Right lobe of liver (tissue), 6 donors: ENCODE data around the gene FANCC. TPM values are rescaled to one million over a fixed set of nuclear protein-coding genes. Genes with fewer than 3 reads are reported as not detected.
A peak's percentile ranks its signal among the peaks of the same experiment; 100 is the strongest.

Source experiments
- ATAC-seq, 4 donors: fragments of 200-7000 bp; cut with Tn5 transposase; one replicate each; pipeline ENCODE4 v1.9.1; 2020; ENCODE audit warnings: mild to moderate bottlenecking in 4 of 4, moderate library complexity in 4 of 4
- DNase-seq, 3 donors: peaks; one replicate each; pipeline ENCODE4 v3.0.0-alpha.2; 2020
- H3K27ac ChIP-seq, 3 donors: fragments of 200-600 bp; one replicate each; pipeline ENCODE4 v1.8.0; 2022
- H3K27me3 ChIP-seq, 2 donors: fragments of 200-600 bp; one replicate each; pipeline ENCODE4 v1.8.0; 2022
- H3K36me3 ChIP-seq, 4 donors: fragments of 200-600 bp; sonication (generic) in 1 of 4; one replicate each; pipeline versions ENCODE4 v1.5.1 to v1.8.0; 2017 to 2022; ENCODE audit warnings: control low read depth in 1 of 4
- H3K4me1 ChIP-seq, 4 donors: fragments of 200-600 bp; sonication (generic) in 1 of 4; one replicate each; pipeline versions ENCODE4 v1.5.1 to v1.8.0; 2017 to 2022; ENCODE audit warnings: control low read depth in 1 of 4
- H3K4me3 ChIP-seq, 3 donors: fragments of 200-600 bp; one replicate each; pipeline ENCODE4 v1.8.0; 2022
- H3K9me3 ChIP-seq, 4 donors: fragments of 200-600 bp; sonication (generic) in 1 of 4; one replicate each; pipeline versions ENCODE4 v1.5.1 to v1.8.0; 2017 to 2022; ENCODE audit warnings: control low read depth in 1 of 4
- CTCF ChIP-seq, 4 donors: fragments of 200-600 bp in 3 of 4; fragments of 450-650 bp in 1 of 4; IDR thresholded peaks; one replicate each; pipeline versions ENCODE4 v1.5.1 to v1.8.0; 2016 to 2022; ENCODE audit warnings: antibody characterized with exemption in 4 of 4, mild to moderate bottlenecking in 2 of 4
- POLR2A ChIP-seq: fragments of 450-650 bp; IDR thresholded peaks from one replicate; pipeline ENCODE4 v1.6.1; 2017; ENCODE audit warnings: antibody characterized with exemption, mild to moderate bottlenecking
- whole genome bisulfite sequencing: methylation state at CpG from one replicate; pipeline ENCODE4 v1.1.6; 2018; ENCODE audit warnings: low coverage, low lambda C conversion rate; ENCODE audit not compliant: insufficient coverage; ENCODE audit errors: missing lambda C conversion rate; 5-methylcytosine and 5-hydroxymethylcytosine counted together
- intact Hi-C, 2 donors: fragments of 100-400 bp; cut with DNase I; formaldehyde crosslinking; loops; one replicate each; pipeline versions ENCODE4 v1.11.2 to v1.14.1; 2022
- total RNA-seq, 6 experiments: library from RNA; depleted of rRNA in 2 of 6; stranded (reverse); fragments of >200 nt in 2 of 6; fragmentation: NEBNext Ultra II Directional in 3 of 6; extraction: Animal tissue kit (Norgen Biotek cat#: 25700) in 3 of 6; gene quantifications; one replicate each; pipeline versions ENCODE4 v1.1.0 to v1.2.4, GENCODE V29; 2016 to 2023
- donor health status: DM: no; HTN: yes; CAD: no.
- donor health status: DM: no; HTN: no; CAD: no.
- donor health status: DM: no; HTN: no; CAD: no.
- donor health status: DM: no; HTN: yes; CAD: no.
- donor health status: DM: no; HTN: yes; CAD: no.

Gene FANCC
- total RNA-seq, 6 experiments from 2014 or later, result 8.1 to 27.9 (median 13.2) TPM

- Histone ChIP-seq H3K27ac (no peak overlapping the region), H3K4me3 (no peak overlapping the region), H3K27me3 (no peaks in the 10 kb centered on the region), H3K36me3 (peaks cover 0 to 20% (median 0%) of the 10 kb centered on the region in 4 donors), H3K4me1 (peaks cover 0 to 22% (median 9%) of the 10 kb centered on the region in 4 donors), H3K9me3 (no peaks in the 10 kb centered on the region)
- TF ChIP-seq POLR2A (no peak), CTCF (IDR thresholded peaks at IDR 0.05) (no peak)
- ATAC-seq, result no peak
- no peak for DNase-seq
- WGBS, result 73% methylated on average over 7 of the region's 9 CpGs
- intact Hi-C loops, result loop anchor here in 1 of 2 donors (10.0 kb wide), 2 partner anchors 352 to 452 kb away; no protein-coding TSS in a partner anchor
Measured at GRCh38 chr9:95126739-95127138, 190.8 kb downstream of the FANCC start.

- DNase-seq, result no peak
- peaks cover 0 to 20% (median 0%) of the 10 kb centered on the region in 4 donors for H3K36me3 ChIP-seq
- no peaks in the 10 kb centered on the region for H3K9me3 ChIP-seq
- no peak for TF ChIP-seq POLR2A
- TF ChIP-seq CTCF (IDR thresholded peaks at IDR 0.05), result no peak
- 94% methylated on average over 2 of the region's 3 CpGs for WGBS
- intact Hi-C loops, result loop anchor here in 1 of 2 donors (10.0 kb wide), 2 partner anchors 351 to 451 kb away; no protein-coding TSS in a partner anchor
- no peak for ATAC-seq
- H3K4me3 ChIP-seq, result no peak overlapping the region
- H3K27me3 ChIP-seq, result no peaks in the 10 kb centered on the region
- H3K4me1 ChIP-seq, result peaks cover 0 to 13% (median 6%) of the 10 kb centered on the region in 4 donors
- H3K27ac ChIP-seq, result no peak overlapping the region
Measured at GRCh38 chr9:95125652-95126051, 191.9 kb downstream of the FANCC start.

- H3K36me3 ChIP-seq, result peaks cover 0 to 20% (median 0%) of the 10 kb centered on the region in 4 donors
- no peaks in the 10 kb centered on the region for H3K27me3 ChIP-seq
- WGBS, result 82% methylated on average over 9 of the region's 9 CpGs
- intact Hi-C loops, result loop anchor here in 1 of 2 donors (10.0 kb wide), 2 partner anchors 350 to 450 kb away; no protein-coding TSS in a partner anchor
- no peaks in the 10 kb centered on the region for H3K9me3 ChIP-seq
- DNase-seq (no peak), ATAC-seq (peak in 2 of 4 donors; percentile 18 to 29)
- no peak overlapping the region for H3K27ac ChIP-seq
- TF ChIP-seq POLR2A (no peak), CTCF (IDR thresholded peaks at IDR 0.05) (peak in 2 of 4 donors; percentile 13 to 24)
- H3K4me1 ChIP-seq, result peaks cover 0 to 5% (median 1%) of the 10 kb centered on the region in 4 donors
- no peak overlapping the region for H3K4me3 ChIP-seq
Measured at GRCh38 chr9:95124582-95125367, 192.7 kb downstream of the FANCC start.

- Histone ChIP-seq H3K27me3 (no peaks in the 10 kb centered on the region), H3K36me3 (peaks cover 0 to 19% (median 0%) of the 10 kb centered on the region in 4 donors), H3K27ac (no peak overlapping the region), H3K4me1 (no peaks in the 10 kb centered on the region), H3K9me3 (no peaks in the 10 kb centered on the region), H3K4me3 (no peak overlapping the region)
- TF ChIP-seq POLR2A, result no peak
- TF ChIP-seq CTCF (IDR thresholded peaks at IDR 0.05), result no peak
- ATAC-seq (no peak), DNase-seq (no peak)
- intact Hi-C loops, result loop anchor here in 1 of 2 donors (10.0 kb wide), 2 partner anchors 346 to 446 kb away; no protein-coding TSS in a partner anchor
Measured at GRCh38 chr9:95120781-95121370, 196.6 kb downstream of the FANCC start.
